Anterior cingulate cortex (tissue), 58 donors: ENCODE results near the gene SMIM10.
"Not testable (repeated sequence)": the region's sequence is repeated elsewhere in the genome, so short reads cannot be mapped to it uniquely, and the experiment has no call there.

ENCODE experiments used
- DNase-seq, 58 donors: peaks; one replicate each; lab custom pipeline; 2025; lab: John Stamatoyannopoulos, UW

SMIM10 gene

GRCh38 chrX:135009838-135010237, 19.0 kb downstream of the SMIM10 start:
- DNase-seq, result no peak

- no peak for DNase-seq
Observed at GRCh38 chrX:135010921-135011320, 20.1 kb downstream of the SMIM10 start.

- no peak for DNase-seq
Observed at GRCh38 chrX:135015523-135016245, 24.9 kb downstream of the SMIM10 start.

GRCh38 chrX:135019890-135020289, 29.1 kb downstream of the SMIM10 start:
- not testable (repeated sequence) for DNase-seq

GRCh38 chrX:135023791-135024190, 33.0 kb downstream of the SMIM10 start:
- DNase-seq, result not testable (repeated sequence)

GRCh38 chrX:135024526-135024925, 33.7 kb downstream of the SMIM10 start:
- DNase-seq, result no peak

GRCh38 chrX:135030207-135030963, 39.6 kb downstream of the SMIM10 start:
- not testable (repeated sequence) for DNase-seq

DNA sequence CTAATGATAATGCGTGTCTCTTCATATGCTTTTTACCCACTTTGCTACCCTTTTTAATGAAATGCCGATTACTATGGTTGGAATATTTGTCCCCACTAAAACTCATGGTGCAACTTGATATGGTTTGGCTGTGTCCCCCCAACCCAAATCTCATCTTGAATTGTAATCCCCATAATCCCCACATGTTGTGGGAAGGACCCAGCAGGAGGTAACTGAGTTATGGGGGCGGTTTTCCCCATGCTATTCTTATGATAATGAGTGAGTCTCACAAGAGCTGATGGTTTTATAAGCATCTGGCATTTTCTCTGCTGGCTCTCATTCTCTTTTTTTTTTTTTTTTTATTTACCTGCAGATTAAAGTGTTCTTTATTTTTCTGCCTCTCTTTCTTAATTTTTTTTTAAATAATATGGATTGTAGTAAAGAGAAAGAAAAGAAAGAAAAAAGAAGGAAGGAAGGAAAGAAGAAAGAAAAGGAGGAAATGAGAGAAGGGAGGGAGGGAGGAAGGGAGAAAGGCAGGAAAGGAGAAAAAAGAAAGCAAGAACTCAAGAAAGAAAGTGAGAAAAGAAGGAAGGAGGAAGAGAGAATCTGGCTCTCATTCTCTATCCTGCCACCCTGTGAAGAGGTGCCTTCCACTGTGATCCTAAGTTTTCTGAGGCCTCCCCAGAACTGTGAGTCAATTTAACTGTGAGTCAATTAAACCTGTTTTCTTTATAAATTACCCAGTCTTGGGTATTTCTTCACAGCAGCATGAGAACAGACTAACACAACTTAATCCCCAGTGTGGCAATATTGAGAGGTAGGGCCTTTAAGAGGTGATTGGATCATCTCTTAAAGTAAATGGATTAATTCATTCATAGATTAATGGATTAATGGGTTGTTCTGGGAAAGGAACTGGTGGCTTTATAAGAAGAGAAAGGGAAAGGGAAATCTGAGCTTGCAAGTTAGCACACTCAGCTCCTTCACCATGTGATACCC, 50.6 kb downstream of the SMIM10 start:
- DNase-seq, result not testable (repeated sequence)
